Mesothelial cell of epicardium (in vitro differentiated cells): Measurements from ENCODE around the gene LOXL3. TPM values are rescaled to one million over a fixed set of nuclear protein-coding genes. Genes with fewer than 3 reads are reported as not detected.

Experiments used
- DNase-seq, 2 experiments: peaks; one replicate each; pipeline ENCODE4 v3.0.0; 2021; ENCODE audit warnings: low spot score in 2 of 2; ENCODE audit not compliant: unreplicated experiment in 2 of 2
- H3K27ac Mint-ChIP-seq: 2 replicates; pipeline ENCODE4 v1.8.0; 2021; ENCODE audit warnings: mixed read lengths
- H3K27me3 Mint-ChIP-seq: 2 replicates; pipeline ENCODE4 v1.8.0; 2021; ENCODE audit warnings: low read depth, mixed read lengths
- H3K36me3 Mint-ChIP-seq: 2 replicates; pipeline ENCODE4 v1.8.0; 2021; ENCODE audit warnings: mixed read lengths
- H3K4me1 Mint-ChIP-seq: 2 replicates; pipeline ENCODE4 v1.8.0; 2021; ENCODE audit warnings: mixed read lengths
- H3K4me3 Mint-ChIP-seq: 2 replicates; pipeline ENCODE4 v1.8.0; 2021; ENCODE audit warnings: mild to moderate bottlenecking, moderate library complexity, mixed read lengths
- H3K9me3 Mint-ChIP-seq: 2 replicates; pipeline ENCODE4 v1.8.0; 2021; ENCODE audit warnings: mixed read lengths
- CTCF ChIP-seq: fragments of 200-600 bp; sonication (generic); IDR thresholded peaks from one replicate; pipeline ENCODE4 v1.5.0; 2021; ENCODE audit warnings: antibody characterized with exemption; ENCODE audit not compliant: unreplicated experiment
- total RNA-seq: library from RNA; stranded (reverse); gene quantifications from 3 replicates; pipeline ENCODE4 v1.2.1, GENCODE V29; 2021

LOXL3 gene
- total RNA-seq, 1 donor from 2014 or later: 26.7 TPM

- Mint-ChIP-seq H3K4me1 (peaks cover 3% of the 10 kb centered on the region), H3K4me3 (no peak overlapping the region), H3K9me3 (no peaks in the 10 kb centered on the region), H3K27ac (no peak overlapping the region), H3K36me3 (no peaks in the 10 kb centered on the region), H3K27me3 (no peaks in the 10 kb centered on the region)
- no peak for DNase-seq
- TF ChIP-seq CTCF: no peak
Measured at GRCh38 chr2:74583504-74583903, 29.8 kb upstream of the LOXL3 start.

GRCh38 chr2:74582184-74582583, 28.4 kb upstream of the LOXL3 start:
- Mint-ChIP-seq H3K36me3 (no peaks in the 10 kb centered on the region), H3K4me3 (no peak overlapping the region), H3K9me3 (no peaks in the 10 kb centered on the region), H3K27me3 (no peaks in the 10 kb centered on the region), H3K4me1 (peaks cover 3% of the 10 kb centered on the region), H3K27ac (no peak overlapping the region)
- TF ChIP-seq CTCF: no peak
- DNase-seq: no peak

- TF ChIP-seq CTCF: no peak
- Mint-ChIP-seq H3K36me3 (no peaks in the 10 kb centered on the region), H3K4me3 (no peak overlapping the region), H3K27me3 (no peaks in the 10 kb centered on the region), H3K9me3 (no peaks in the 10 kb centered on the region), H3K4me1 (peaks cover 3% of the 10 kb centered on the region), H3K27ac (no peak overlapping the region)
- DNase-seq: no peak
Measured at GRCh38 chr2:74581463-74581862, 27.7 kb upstream of the LOXL3 start.

- no peaks in the 10 kb centered on the region for H3K36me3 Mint-ChIP-seq
- DNase-seq: no peak
- no peak for TF ChIP-seq CTCF
Measured at GRCh38 chr2:74578408-74578807, 24.7 kb upstream of the LOXL3 start.

GRCh38 chr2:74577448-74577847, 23.7 kb upstream of the LOXL3 start:
- no peaks in the 10 kb centered on the region for H3K36me3 Mint-ChIP-seq
- no peaks in the 10 kb centered on the region for H3K4me1 Mint-ChIP-seq
- H3K4me3 Mint-ChIP-seq: no peak overlapping the region
- H3K9me3 Mint-ChIP-seq: no peaks in the 10 kb centered on the region
- H3K27me3 Mint-ChIP-seq: no peaks in the 10 kb centered on the region
- TF ChIP-seq CTCF: no peak
- DNase-seq: no peak
- no peak overlapping the region for H3K27ac Mint-ChIP-seq

More at GRCh38 chr2:74578408-74578807, 24.7 kb upstream of the LOXL3 start:
- Mint-ChIP-seq H3K4me1 (no peaks in the 10 kb centered on the region), H3K27ac (no peak overlapping the region), H3K27me3 (no peaks in the 10 kb centered on the region), H3K4me3 (no peak overlapping the region), H3K9me3 (no peaks in the 10 kb centered on the region)

GRCh38 chr2:74576863-74577229, 23.1 kb upstream of the LOXL3 start:
- Mint-ChIP-seq H3K36me3 (no peaks in the 10 kb centered on the region), H3K27ac (no peak overlapping the region), H3K27me3 (no peaks in the 10 kb centered on the region), H3K4me1 (no peaks in the 10 kb centered on the region), H3K9me3 (no peaks in the 10 kb centered on the region), H3K4me3 (no peak overlapping the region)
- TF ChIP-seq CTCF: no peak
- no peak for DNase-seq
